Prostate gland (tissue), 2 donors: ENCODE data around the gene PEG3. TPM values are rescaled to one million over a fixed set of nuclear protein-coding genes. Genes with fewer than 3 reads are reported as not detected.
"Not testable (repeated sequence)": the region's sequence is repeated elsewhere in the genome, so short reads cannot be mapped to it uniquely, and the experiment has no call there.

Experiments
- DNase-seq: peaks from one replicate; pipeline ENCODE4 v3.0.0-alpha.2; 2019; ENCODE audit warnings: low spot score
- H3K27ac ChIP-seq, 2 donors: fragments of 200-600 bp; sonication (generic); 2 replicates each; pipeline ENCODE4 v1.5.1; 2017 to 2019
- H3K27me3 ChIP-seq: fragments of 200-600 bp; sonication (generic); replicated peaks from 2 replicates; pipeline ENCODE4 v1.5.1; 2019; ENCODE audit not compliant: insufficient read depth
- H3K36me3 ChIP-seq, 2 donors: fragments of 200-600 bp; sonication (generic); 1 replicate in 1 of 2; 2 replicates in 1 of 2; pipeline versions ENCODE4 v1.5.1 to v1.8.1; 2017 to 2019
- H3K4me1 ChIP-seq: fragments of 200-600 bp; sonication (generic); replicated peaks from 2 replicates; pipeline ENCODE4 v1.5.1; 2019
- H3K4me3 ChIP-seq, 2 donors: fragments of 200-600 bp; sonication (generic); 2 replicates each; pipeline ENCODE4 v1.5.1; 2017 to 2019
- H3K9me3 ChIP-seq: fragments of 200-600 bp; sonication (generic); 2 replicates; pipeline ENCODE4 v1.5.1; 2017
- CTCF ChIP-seq, 4 experiments: fragments of 200-600 bp in 2 of 4; fragments of 450-650 bp in 2 of 4; sonication (generic) in 2 of 4; IDR thresholded peaks; 1 replicate in 3 of 4; 2 replicates in 1 of 4; pipeline ENCODE4 v1.5.1; 2016 to 2019; ENCODE audit warnings: antibody characterized with exemption in 4 of 4, mild to moderate bottlenecking in 2 of 4, moderate library complexity in 2 of 4
- POLR2A ChIP-seq: fragments of 450-650 bp; IDR thresholded peaks from one replicate; pipeline ENCODE4 v1.6.1; 2016; ENCODE audit warnings: antibody characterized with exemption, mild to moderate bottlenecking
- POLR2AphosphoS5 ChIP-seq: sonication (generic); formaldehyde crosslinking; IDR thresholded peaks from one replicate; pipeline ENCODE4 v1.6.1; 2017; ENCODE audit warnings: antibody characterized with exemption
- WGBS: methylation state at CpG from one replicate; pipeline ENCODE4 v1.1.5; 2018; 5-methylcytosine and 5-hydroxymethylcytosine counted together
- intact Hi-C: fragments of 100-400 bp; cut with DNase I; formaldehyde crosslinking; loops from one replicate; pipeline ENCODE4 v1.14.2; 2022
- total RNA-seq, 2 donors: library from RNA; depleted of rRNA; stranded (reverse); fragments of >200 nt; gene quantifications; one replicate each; pipeline ENCODE4 v1.1.0, GENCODE V29; 2016

Gene PEG3
- total RNA-seq, 2 donors from 2014 or later, result 6.1 to 101 TPM

- intact Hi-C loops, result no loop called here
Observed at GRCh38 chr19:56868446-56868845, 27.9 kb upstream of the PEG3 start.

GRCh38 chr19:56866538-56866937, 26.0 kb upstream of the PEG3 start:
- DNase-seq, result no peak
- Histone ChIP-seq H3K27ac (no peak overlapping the region), H3K9me3 (no peaks in the 10 kb centered on the region), H3K4me1 (no peaks in the 10 kb centered on the region), H3K27me3 (no peaks in the 10 kb centered on the region), H3K36me3 (no peaks in the 10 kb centered on the region), H3K4me3 (no peak overlapping the region)
- intact Hi-C loops, result no loop called here
- 25% methylated on average over 2 of the region's 2 CpGs for WGBS
- no peak for TF ChIP-seq POLR2A
- no peak for TF ChIP-seq POLR2AphosphoS5
- TF ChIP-seq CTCF (IDR thresholded peaks at IDR 0.05), result no peak

More at GRCh38 chr19:56868446-56868845, 27.9 kb upstream of the PEG3 start:
- Histone ChIP-seq H3K4me1 (no peaks in the 10 kb centered on the region), H3K27ac (no peak overlapping the region), H3K27me3 (no peaks in the 10 kb centered on the region), H3K4me3 (no peak overlapping the region), H3K36me3 (no peaks in the 10 kb centered on the region), H3K9me3 (no peaks in the 10 kb centered on the region)
- no peak for TF ChIP-seq POLR2AphosphoS5
- no peak for TF ChIP-seq POLR2A
- no peak for TF ChIP-seq CTCF (IDR thresholded peaks at IDR 0.05)
- 93% methylated on average over 1 of the region's 1 CpG for WGBS
- DNase-seq, result no peak

GRCh38 chr19:56864443-56865125, 24.1 kb upstream of the PEG3 start:
- H3K4me3 ChIP-seq, result no peak overlapping the region
- whole genome bisulfite sequencing, result 70% methylated on average over 47 of the region's 50 CpGs
- intact Hi-C loops, result no loop called here
- H3K9me3 ChIP-seq, result no peaks in the 10 kb centered on the region
- no peak overlapping the region for H3K27ac ChIP-seq
- DNase-seq, result no peak
- no peaks in the 10 kb centered on the region for H3K4me1 ChIP-seq
- H3K27me3 ChIP-seq, result no peaks in the 10 kb centered on the region
- H3K36me3 ChIP-seq, result no peaks in the 10 kb centered on the region
- no peak for TF ChIP-seq POLR2A
- TF ChIP-seq POLR2AphosphoS5, result no peak
- TF ChIP-seq CTCF (IDR thresholded peaks at IDR 0.05), result no peak

- no peaks in the 10 kb centered on the region for H3K27me3 ChIP-seq
- TF ChIP-seq CTCF (IDR thresholded peaks at IDR 0.05), result no peak
- no peak for TF ChIP-seq POLR2A
- no peak for TF ChIP-seq POLR2AphosphoS5
- H3K27ac ChIP-seq, result no peak overlapping the region
- intact Hi-C loops, result no loop called here
- no peak overlapping the region for H3K4me3 ChIP-seq
- 69% methylated on average over 4 of the region's 4 CpGs for WGBS
- H3K9me3 ChIP-seq, result no peaks in the 10 kb centered on the region
- no peak for DNase-seq
- no peaks in the 10 kb centered on the region for H3K36me3 ChIP-seq
- H3K4me1 ChIP-seq, result no peaks in the 10 kb centered on the region
Observed at GRCh38 chr19:56862741-56863140, 22.2 kb upstream of the PEG3 start.

- H3K27ac ChIP-seq, H3K9me3 ChIP-seq, H3K4me3 ChIP-seq, intact Hi-C loops, H3K27me3 ChIP-seq, H3K4me1 ChIP-seq, DNase-seq, H3K36me3 ChIP-seq: not testable (repeated sequence)
- 86% methylated on average over 10 of the region's 10 CpGs for WGBS
Observed at GRCh38 chr19:56860409-56860808, 19.9 kb upstream of the PEG3 start.
